Stimulated activated CD8-positive, alpha-beta memory T cell treated with anti-CD3 and anti-CD28 coated beads, Interleukin-15, amount 100 ng/mL, for 48 hours (primary cell): ENCODE data around the gene DRD2.

ENCODE experiments used
- DNase-seq, 2 donors: peaks; one replicate each; pipeline ENCODE4 v3.0.0-alpha.2; 2020; ENCODE audit warnings: low read depth in 2 of 2

The DRD2 gene

GRCh38 chr11:113446112-113446511 is 29.1 kb downstream of the DRD2 start:
- DNase-seq = peak in 1 of 2 donors; percentile 2

DNA sequence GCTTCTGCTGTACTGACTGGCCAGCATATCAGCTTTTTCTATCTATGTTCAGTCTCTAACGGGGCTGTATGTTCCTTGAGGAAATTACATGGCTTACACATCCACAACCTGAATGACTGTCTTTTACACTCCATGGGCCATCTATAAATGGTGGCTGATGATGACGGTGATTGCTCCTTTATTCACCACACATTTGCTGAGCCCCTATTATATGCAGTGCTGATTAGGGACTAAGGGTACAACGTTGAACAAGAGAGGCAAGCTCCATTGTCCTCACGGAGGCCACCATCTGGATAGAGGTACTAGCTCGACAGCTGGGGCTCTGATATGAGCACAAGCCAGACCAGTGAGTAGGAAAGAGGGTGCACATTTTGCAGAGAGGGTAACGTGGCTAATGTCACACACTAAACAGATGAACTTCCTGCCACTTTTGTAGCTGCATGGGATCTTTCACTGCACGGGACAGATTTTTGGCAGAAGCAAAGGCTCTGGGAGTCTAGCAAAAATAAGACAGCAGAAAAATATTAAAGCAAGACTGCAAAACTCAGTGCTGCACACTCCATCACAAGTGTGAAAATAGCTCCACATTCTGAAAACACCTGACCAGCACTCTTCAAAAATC is 30.6 kb downstream of the DRD2 start:
- DNase-seq = no peak

GRCh38 chr11:113440816-113441215 is 34.4 kb downstream of the DRD2 start:
- DNase-seq = no peak

GRCh38 chr11:113436672-113437252 is 38.4 kb downstream of the DRD2 start:
- no peak for DNase-seq

- DNase-seq = no peak
These were observed 39.8 kb downstream of the DRD2 start for GRCh38 chr11:113435190-113435968.

GRCh38 chr11:113431746-113432145 is 43.5 kb downstream of the DRD2 start:
- no peak for DNase-seq

DNA sequence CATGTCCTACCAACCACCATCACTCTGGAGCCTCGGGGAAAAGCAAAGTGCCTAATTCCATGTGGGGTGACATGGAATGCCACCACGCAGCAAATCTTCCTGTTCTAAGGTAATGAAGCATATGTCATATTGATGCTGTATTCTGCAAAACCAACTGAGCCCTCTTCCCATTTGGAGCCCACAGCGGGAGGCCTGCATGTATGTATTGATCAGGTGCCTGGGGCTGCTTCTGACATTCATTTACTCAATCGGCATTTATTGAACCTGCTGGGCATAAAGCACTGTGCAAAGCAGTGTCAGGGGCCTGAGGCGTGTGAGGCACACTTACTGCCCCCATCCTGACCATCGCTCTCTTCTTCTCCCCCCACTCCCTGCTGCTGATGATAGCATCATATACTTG is 48.5 kb downstream of the DRD2 start:
- DNase-seq = no peak

DNA sequence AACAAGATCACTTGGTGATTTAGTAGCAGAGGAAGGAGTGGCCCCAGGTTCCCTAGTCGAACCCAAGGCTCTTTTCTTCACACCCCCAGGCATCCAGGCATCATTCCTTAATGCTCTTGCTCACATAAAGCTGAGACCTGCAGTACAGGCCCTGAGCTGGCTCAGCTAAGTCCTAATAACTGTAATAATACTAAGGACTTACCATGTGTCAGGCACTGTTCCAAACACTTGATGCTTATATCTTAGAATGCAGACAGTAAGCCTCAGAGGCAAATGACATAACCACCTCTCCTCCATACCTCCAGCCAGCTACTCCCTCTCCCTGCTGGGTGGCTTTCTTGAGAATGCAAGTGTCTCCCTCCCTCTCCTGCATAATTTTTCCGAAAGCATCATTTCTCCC is 54.4 kb downstream of the DRD2 start:
- no peak for DNase-seq

DNA sequence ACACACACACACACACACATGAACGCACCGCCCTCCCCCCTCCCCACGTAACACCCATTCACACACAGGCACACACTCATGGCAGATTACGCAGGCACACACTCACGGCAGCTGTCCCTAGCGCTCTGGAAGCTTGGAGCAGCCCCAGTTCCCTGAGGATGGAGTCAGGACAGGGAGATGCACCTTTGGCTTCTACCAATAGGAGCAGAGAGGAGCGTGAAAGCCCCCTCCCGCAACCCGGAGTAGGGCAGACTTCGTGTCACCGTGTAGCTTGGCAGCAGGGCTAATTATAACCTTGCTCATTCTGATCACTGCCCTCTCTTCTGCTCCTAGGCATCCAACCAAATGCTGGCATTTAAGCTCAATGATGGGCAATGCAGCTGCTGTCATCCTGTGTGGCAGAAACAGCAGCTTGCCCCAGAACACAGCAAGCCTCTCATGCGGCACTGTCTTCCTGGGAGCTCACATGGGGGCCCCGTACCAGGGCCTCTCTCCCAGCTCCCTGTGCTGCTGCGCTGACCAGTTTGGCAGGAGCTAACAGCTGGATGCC is 55.7 kb downstream of the DRD2 start:
- no peak for DNase-seq

DNA sequence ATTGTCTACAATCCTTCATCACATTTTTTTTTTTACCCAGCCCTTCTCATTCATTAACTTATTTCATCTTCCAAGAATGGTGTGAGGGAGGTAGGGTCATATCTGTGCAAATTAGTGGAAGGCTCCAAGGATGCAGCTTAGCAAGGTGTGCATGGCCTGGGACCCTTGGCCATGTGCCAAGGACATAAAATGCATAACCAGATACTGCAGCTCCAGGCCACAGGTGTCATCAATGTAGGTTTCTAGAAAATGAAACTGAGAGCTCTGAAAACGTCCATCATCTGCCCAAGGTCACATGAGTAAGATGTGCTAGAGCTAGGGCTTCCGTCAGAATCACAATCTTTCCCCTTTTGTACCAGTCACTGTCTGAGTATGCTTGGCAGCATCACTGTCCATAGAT is 57.8 kb downstream of the DRD2 start:
- DNase-seq = no peak

GRCh38 chr11:113415343-113415742 is 59.9 kb downstream of the DRD2 start:
- no peak for DNase-seq

DNA sequence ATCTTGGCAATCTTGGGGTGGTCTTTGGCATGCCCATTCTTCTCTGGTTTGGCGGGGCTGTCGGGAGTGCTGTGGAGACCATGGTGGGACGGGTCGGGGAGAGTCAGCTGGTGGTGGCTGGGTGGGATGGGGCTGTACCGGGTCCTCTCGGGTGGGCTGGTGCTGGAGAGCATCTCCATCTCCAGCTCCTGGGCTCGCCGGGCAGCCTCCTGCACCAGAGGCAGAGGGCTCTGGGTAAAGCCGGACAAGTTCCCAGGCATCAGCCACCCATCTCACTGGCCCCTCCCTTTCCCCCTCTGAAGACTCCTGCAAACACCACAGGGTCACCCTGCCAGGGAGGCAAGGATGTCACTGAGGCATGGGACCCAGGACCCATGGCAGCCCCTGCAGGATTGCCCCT is 62.5 kb downstream of the DRD2 start:
- no peak for DNase-seq

DNA sequence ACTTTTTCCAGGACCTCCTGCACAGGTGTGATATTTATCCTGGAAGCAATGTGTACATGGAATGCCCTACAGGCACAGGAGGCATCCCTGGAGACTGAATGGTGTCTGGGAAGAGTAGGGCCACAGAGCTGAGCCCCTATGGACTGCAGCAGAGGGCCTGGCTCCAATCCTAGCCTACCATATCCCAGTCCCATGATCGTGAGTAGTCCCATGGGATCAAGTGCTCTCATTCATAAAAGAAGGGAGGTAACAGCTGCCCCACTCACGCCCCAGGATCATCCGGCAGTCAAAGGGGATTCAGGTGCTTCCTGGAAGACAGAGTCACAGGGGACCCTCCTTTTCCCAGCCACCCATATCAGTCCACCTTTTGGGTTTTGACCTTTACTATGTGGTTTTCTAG is 63.7 kb downstream of the DRD2 start:
- no peak for DNase-seq

DNA sequence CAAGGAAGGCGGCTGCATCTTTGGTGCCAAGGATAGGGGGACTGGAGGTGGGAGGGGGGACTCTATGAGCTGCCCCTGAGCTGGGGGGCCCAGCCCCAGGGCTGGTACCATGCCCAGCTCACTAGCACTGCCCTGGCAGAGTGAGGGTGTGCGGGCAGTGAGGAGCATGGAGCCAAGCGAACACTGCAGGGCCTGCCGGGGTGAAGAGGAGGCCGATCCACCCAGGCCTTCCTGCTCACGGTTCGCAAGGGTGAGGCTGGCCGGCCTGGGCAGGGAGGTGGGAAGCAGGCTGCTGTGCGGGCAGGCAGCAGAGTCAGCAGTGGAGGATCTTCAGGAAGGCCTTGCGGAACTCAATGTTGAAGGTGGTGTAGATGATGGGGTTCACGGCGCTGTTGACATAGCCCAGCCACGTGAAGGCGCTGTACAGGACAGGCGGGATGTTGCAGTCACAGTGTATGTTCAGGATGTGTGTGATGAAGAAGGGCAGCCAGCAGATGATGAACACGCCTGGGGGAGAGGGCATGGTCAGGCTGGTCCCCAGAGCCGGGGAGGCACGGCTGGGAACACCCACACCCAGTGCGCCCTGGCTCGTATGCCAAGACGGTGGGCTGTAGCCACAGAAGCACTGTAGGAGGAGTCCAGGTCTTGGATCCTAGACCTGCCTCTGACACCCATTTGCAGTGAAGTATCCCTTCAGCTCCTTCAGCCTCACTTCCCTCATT is 64.6 kb downstream of the DRD2 start:
- no peak for DNase-seq

DNA sequence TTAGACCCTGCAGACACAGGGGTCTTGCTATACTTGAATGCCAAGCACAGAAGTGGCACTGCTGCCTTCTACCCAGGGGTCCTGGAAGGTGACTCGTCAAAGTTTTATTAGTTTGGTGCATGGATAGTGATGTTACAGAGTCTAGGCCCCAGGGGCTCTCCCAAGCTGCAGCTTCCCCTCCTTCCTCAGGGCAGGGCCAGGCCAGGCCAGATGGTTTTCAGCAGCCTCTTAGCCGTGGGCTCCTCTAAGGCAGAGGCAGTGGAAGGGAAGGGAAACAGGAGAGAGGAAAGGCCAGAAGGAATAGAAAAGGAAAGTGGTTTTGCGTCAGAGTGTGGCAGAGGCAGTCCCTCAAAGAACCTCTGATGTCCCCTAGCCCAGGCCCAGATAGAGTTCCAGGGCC is 65.7 kb downstream of the DRD2 start:
- DNase-seq = no peak

DNA sequence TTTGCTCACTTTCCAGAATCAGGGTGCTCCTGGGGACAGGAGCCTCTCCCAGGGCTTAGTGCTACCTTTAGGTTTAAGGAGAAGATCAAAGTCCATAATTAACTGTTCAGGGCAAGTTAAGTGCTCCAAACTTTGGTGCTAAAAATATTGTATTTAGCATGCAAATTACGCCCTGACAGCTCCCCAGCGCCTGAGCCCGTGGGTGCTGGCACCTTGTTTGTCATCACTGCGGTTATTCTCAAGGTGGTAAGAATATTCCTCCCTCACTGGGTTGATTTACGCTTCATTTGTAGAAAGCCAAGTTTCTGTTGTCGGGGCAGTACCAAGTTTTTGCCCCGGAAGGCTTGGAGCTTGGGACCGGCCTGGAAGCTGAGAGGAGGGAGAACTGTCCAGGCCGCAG is 66.3 kb downstream of the DRD2 start:
- DNase-seq = no peak

DNA sequence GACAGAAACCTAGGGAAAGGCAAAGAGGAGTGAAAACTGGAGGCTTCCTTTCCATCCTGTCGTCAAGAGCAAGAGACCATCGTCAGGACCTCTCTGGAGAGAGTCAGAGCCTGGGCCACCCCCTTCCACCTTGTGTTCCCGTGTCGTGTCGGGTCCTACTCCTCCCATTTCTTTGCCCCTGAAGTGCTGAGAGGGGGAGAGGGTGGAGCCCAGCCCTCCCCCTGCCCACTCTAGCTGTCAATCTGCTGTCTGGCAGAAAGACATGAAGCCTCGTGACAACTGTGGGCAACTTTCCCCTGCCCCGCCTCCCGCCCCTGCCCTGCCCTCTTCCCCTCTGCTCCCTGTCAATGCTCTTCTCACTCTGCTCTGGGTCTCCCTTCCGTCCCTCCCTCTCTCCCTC is 67.0 kb downstream of the DRD2 start:
- no peak for DNase-seq

GRCh38 chr11:113407163-113407562 is 68.0 kb downstream of the DRD2 start:
- DNase-seq = no peak

DNA sequence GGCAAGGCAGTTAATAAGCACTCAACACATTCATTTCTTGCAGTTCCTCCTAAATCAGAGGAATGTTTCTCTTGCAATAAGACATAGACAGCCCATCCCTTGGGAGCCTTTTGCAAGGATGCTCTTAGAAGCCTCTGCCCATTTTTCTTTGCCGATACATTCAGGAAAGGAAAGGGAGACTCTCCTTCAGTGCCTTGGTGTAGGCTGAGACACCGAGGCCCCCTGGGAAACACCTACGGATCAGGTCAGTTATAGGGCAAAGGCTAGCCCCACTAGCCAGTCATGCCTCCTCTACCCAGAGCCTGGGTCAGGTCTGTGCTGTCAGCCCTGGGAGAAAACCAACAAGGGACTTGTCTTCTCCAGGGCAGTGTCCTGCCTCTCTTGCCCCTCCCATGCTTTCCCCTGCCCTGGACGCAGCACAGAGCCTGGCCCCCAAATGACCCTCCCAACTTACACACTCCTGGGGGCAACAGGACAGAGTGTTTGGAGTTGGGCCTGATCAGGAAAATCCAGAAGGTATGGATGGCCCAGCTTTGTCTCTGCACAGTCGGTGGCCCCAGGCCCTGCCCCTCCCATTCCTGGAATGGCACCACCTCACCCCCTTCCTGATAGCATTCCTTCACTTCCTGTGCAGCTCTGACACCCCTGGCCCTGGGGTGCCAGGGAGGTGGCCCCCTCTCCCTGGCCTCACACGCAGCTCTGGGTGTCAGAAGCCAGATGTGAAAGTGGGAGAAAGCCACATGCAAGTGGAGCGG is 69.3 kb downstream of the DRD2 start:
- no peak for DNase-seq

DNA sequence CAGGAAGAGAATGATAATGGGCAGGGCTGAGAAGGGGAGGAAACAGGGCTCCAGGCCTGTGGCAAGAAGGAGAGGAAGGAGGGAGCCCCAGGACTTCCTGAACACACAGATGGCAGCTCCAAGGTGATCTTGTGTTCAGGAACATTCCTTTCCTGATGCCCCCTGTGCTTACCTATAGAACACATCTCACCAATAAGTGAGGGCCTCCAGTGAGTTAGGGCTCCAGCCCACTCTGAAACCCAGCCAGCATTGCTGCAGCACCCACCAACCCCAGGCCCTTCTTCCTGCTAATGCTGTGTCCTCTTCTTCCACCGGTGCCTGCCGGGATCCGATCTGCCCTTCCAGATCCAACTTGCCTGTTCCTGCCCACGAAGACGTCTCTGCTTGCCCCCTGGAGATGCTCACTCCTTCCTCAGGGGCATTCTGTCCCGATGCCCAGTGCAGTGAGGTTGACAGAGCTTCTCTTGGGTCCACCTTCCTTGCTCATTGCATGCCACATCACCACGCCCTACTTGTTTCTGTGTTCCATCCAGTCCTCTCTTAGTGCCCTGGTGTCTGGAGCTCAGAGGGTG is 70.3 kb downstream of the DRD2 start:
- DNase-seq = no peak

DNA sequence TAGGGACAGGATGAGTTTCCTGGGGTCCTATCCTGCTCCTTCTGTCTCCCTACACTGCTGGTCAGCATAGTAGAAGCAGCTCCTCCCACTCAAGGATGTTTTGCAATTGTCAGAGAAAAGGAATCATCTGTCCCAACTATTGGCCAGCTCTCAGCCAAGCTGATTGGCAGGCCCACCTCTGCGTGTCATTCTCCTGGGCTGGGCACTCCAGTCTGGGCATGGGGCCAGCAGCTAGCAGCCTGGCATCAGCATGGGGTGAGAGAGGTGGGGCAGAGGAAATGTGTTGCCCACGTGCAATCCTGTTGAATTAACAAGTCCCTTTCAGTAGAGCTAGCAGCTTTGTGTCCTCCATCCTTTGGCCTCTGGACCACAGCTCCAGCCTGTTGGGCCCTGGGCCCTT is 73.5 kb downstream of the DRD2 start:
- no peak for DNase-seq
